ENCODE results near the gene C5orf46. TPM values are rescaled to one million over a fixed set of nuclear protein-coding genes. Genes with fewer than 3 reads are reported as not detected.

The C5orf46 gene
- total RNA-seq, 1 donor = not detected

GRCh38 chr5:147856801-147857200, 49.5 kb downstream of the C5orf46 start:
- DNase-seq (ENCODE audit: insufficient read length, low spot score, missing footprints) = no peak
- Histone ChIP-seq H3K36me3 (ENCODE audit: insufficient read depth, low read length) (no peaks in the 10 kb centered on the region), H3K9me3 (ENCODE audit: low read depth, low read length) (no peaks in the 10 kb centered on the region), H3K27ac (ENCODE audit: low read depth, low read length) (no peak overlapping the region), H4K20me1 (ENCODE audit: insufficient read depth, low read length) (no peaks in the 10 kb centered on the region), H3K4me1 (ENCODE audit: insufficient read depth, low read length) (no peaks in the 10 kb centered on the region), H3K4me3 (ENCODE audit: insufficient read depth, low read length) (no peak overlapping the region), H3K4me2 (ENCODE audit: insufficient read depth, low read length) (no peak overlapping the region), H2AFZ (ENCODE audit: low read length) (no peak overlapping the region), H3K79me2 (ENCODE audit: insufficient read depth, low read length) (no peaks in the 10 kb centered on the region), H3K27me3 (ENCODE audit: insufficient read depth, low read length) (no peaks in the 10 kb centered on the region)
- no peak for TF ChIP-seq CTCF (IDR thresholded peaks at IDR 0.05; ENCODE audit: extremely low read depth, low read depth, low read length)

- H3K4me1 ChIP-seq (ENCODE audit: insufficient read depth, low read length) = no peaks in the 10 kb centered on the region
- H4K20me1 ChIP-seq (ENCODE audit: insufficient read depth, low read length) = no peaks in the 10 kb centered on the region
- no peaks in the 10 kb centered on the region for H3K79me2 ChIP-seq (ENCODE audit: insufficient read depth, low read length)
- H3K27me3 ChIP-seq (ENCODE audit: insufficient read depth, low read length) = no peaks in the 10 kb centered on the region
- H3K9me3 ChIP-seq (ENCODE audit: low read depth, low read length) = no peaks in the 10 kb centered on the region
- no peak overlapping the region for H3K4me2 ChIP-seq (ENCODE audit: insufficient read depth, low read length)
- no peak for DNase-seq (ENCODE audit: insufficient read length, low spot score, missing footprints)
- no peak overlapping the region for H2AFZ ChIP-seq (ENCODE audit: low read length)
- no peak overlapping the region for H3K27ac ChIP-seq (ENCODE audit: low read depth, low read length)
- H3K4me3 ChIP-seq (ENCODE audit: insufficient read depth, low read length) = no peak overlapping the region
- no peak for TF ChIP-seq CTCF (IDR thresholded peaks at IDR 0.05; ENCODE audit: extremely low read depth, low read depth, low read length)
- no peaks in the 10 kb centered on the region for H3K36me3 ChIP-seq (ENCODE audit: insufficient read depth, low read length)
These were observed 50.6 kb downstream of the C5orf46 start for GRCh38 chr5:147855774-147856069.

DNA sequence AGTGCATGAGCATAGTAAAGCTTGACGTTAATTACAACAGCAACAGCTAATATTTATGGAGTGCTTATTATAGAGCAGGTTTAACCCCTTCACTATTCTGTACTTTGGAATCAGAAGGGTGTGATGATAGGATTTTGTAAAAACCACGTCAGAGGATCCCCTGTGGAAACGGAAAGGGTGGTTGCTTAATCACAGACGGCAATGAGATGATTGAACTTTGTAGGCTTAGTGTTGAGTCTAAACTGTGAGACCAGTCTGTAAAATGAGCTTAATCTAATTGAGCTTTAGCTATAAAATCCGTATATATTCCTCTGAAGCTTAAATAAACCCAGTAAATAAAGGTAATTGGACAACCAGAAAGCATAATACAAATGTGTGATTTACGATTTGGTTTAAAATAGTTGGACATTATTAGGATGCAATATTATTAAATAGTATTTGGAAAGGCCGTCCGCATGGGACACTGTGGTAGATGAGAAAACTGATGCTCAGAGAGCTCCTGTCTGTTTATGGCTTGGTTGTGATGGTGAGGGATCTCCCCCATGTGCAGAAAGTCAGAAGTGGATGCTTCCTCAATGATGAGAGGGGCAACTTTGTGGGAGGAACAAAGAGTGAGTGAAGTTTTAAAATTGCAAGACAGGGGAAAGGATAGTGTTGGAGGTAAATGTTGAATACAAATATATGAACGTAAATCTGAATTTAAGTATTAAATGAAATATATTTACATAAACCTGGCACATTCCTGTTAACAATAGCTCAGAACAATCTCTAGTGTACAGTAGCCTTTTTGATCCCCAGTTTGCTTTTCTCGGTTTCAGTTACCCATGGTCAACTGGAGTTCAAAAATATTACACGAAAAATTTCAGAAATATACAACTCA, 51.2 kb downstream of the C5orf46 start:
- H3K4me2 ChIP-seq (ENCODE audit: insufficient read depth, low read length) = no peak overlapping the region
- no peak for DNase-seq (ENCODE audit: insufficient read length, low spot score, missing footprints)
- no peaks in the 10 kb centered on the region for H3K36me3 ChIP-seq (ENCODE audit: insufficient read depth, low read length)
- H2AFZ ChIP-seq (ENCODE audit: low read length) = no peak overlapping the region
- no peaks in the 10 kb centered on the region for H3K9me3 ChIP-seq (ENCODE audit: low read depth, low read length)
- no peak overlapping the region for H3K27ac ChIP-seq (ENCODE audit: low read depth, low read length)
- H3K79me2 ChIP-seq (ENCODE audit: insufficient read depth, low read length) = no peaks in the 10 kb centered on the region
- no peak for TF ChIP-seq CTCF (IDR thresholded peaks at IDR 0.05; ENCODE audit: extremely low read depth, low read depth, low read length)
- no peaks in the 10 kb centered on the region for H4K20me1 ChIP-seq (ENCODE audit: insufficient read depth, low read length)
- no peaks in the 10 kb centered on the region for H3K4me1 ChIP-seq (ENCODE audit: insufficient read depth, low read length)
- H3K27me3 ChIP-seq (ENCODE audit: insufficient read depth, low read length) = no peaks in the 10 kb centered on the region
- H3K4me3 ChIP-seq (ENCODE audit: insufficient read depth, low read length) = no peak overlapping the region

DNA sequence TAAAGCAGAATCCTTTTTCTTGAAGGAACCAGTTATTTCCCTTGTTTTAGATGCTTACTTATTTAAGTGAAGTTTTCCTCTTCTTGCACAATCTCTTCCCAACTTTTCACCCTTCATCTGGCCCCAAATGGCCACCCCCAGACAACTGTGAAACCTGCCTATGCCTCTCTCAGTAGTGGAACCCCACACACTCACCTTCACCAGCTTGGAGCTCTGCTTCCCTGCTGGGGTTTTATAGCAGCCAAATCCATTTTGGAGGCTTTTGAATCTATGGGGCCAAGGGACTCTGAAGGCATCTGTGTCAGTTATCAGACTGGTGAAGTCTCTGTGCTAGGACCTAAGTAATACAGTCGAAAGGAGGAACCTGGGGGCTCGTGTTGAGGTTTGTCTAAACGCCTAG, 52.0 kb downstream of the C5orf46 start:
- Histone ChIP-seq H4K20me1 (ENCODE audit: insufficient read depth, low read length) (no peaks in the 10 kb centered on the region), H3K4me3 (ENCODE audit: insufficient read depth, low read length) (no peak overlapping the region), H2AFZ (ENCODE audit: low read length) (no peak overlapping the region), H3K36me3 (ENCODE audit: insufficient read depth, low read length) (no peaks in the 10 kb centered on the region), H3K4me1 (ENCODE audit: insufficient read depth, low read length) (no peaks in the 10 kb centered on the region), H3K27ac (ENCODE audit: low read depth, low read length) (no peak overlapping the region), H3K79me2 (ENCODE audit: insufficient read depth, low read length) (no peaks in the 10 kb centered on the region), H3K4me2 (ENCODE audit: insufficient read depth, low read length) (no peak overlapping the region), H3K27me3 (ENCODE audit: insufficient read depth, low read length) (no peaks in the 10 kb centered on the region), H3K9me3 (ENCODE audit: low read depth, low read length) (no peaks in the 10 kb centered on the region)
- no peak for DNase-seq (ENCODE audit: insufficient read length, low spot score, missing footprints)
- TF ChIP-seq CTCF (IDR thresholded peaks at IDR 0.05; ENCODE audit: extremely low read depth, low read depth, low read length) = no peak
